ENCODE measurements around the gene USP54.
A peak's percentile ranks its signal among the peaks of the same experiment; 100 is the strongest.

The USP54 gene

DNA sequence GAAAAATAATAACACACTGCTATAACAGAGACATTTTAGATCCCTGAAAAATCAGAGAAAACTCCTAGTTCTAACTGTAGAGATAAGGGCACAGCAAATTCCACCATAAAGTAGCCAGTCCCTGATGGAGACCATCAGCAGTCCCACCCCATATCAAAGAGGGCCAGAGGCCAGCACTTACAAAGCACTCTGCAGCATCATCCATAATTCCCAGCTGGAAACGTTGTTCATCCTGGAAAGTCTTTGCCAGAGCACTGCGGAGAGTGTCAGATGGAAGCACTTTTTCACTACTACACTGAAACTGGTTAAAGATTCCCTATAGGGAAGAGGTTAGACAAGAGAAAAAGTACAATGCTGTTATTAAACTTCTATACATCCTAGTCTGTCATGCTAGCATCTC is 45.8 kb downstream of the USP54 start:
- DNase-seq (ENCODE audit: low spot score) = no peak
- in situ Hi-C loops (cut with MboI; ENCODE audit: low pct_unique_long_range_greater_than_20kb, low sequenced_read_pairs, unreplicated experiment) = loop anchor here (25.0 kb wide), 1 partner anchor 192 kb away; the partner anchor contains the start of gene SEC24C
- TF ChIP-seq, protein P1, sequence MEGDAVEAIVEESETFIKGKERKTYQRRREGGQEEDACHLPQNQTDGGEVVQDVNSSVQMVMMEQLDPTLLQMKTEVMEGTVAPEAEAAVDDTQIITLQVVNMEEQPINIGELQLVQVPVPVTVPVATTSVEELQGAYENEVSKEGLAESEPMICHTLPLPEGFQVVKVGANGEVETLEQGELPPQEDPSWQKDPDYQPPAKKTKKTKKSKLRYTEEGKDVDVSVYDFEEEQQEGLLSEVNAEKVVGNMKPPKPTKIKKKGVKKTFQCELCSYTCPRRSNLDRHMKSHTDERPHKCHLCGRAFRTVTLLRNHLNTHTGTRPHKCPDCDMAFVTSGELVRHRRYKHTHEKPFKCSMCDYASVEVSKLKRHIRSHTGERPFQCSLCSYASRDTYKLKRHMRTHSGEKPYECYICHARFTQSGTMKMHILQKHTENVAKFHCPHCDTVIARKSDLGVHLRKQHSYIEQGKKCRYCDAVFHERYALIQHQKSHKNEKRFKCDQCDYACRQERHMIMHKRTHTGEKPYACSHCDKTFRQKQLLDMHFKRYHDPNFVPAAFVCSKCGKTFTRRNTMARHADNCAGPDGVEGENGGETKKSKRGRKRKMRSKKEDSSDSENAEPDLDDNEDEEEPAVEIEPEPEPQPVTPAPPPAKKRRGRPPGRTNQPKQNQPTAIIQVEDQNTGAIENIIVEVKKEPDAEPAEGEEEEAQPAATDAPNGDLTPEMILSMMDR (IDR thresholded peaks at IDR 0.05; ENCODE audit: extremely low read depth, insufficient read depth, missing control alignments) = no peak

- in situ Hi-C loops (cut with MboI; ENCODE audit: low pct_unique_long_range_greater_than_20kb, low sequenced_read_pairs, unreplicated experiment) = loop anchor here (5.0 to 25.0 kb wide), 2 partner anchors 105 to 200 kb away; partner anchors contain the start of genes MYOZ1 and SEC24C
- TF ChIP-seq, protein P1 (IDR thresholded peaks at IDR 0.05; ENCODE audit: extremely low read depth, insufficient read depth, missing control alignments) = no peak
- DNase-seq (ENCODE audit: low spot score) = no peak
These were observed 53.4 kb downstream of the USP54 start for GRCh38 chr10:73537709-73538108.

- TF ChIP-seq, protein P1 (IDR thresholded peaks at IDR 0.05; ENCODE audit: extremely low read depth, insufficient read depth, missing control alignments) = no peak
- in situ Hi-C loops (cut with MboI; ENCODE audit: low pct_unique_long_range_greater_than_20kb, low sequenced_read_pairs, unreplicated experiment) = loop anchor here (5.0 to 25.0 kb wide), 2 partner anchors 105 to 200 kb away; partner anchors contain the start of genes MYOZ1 and SEC24C
- no peak for DNase-seq (ENCODE audit: low spot score)
These were observed 53.9 kb downstream of the USP54 start for GRCh38 chr10:73537288-73537687.

GRCh38 chr10:73534857-73535256 is 56.3 kb downstream of the USP54 start:
- TF ChIP-seq, protein P1 (IDR thresholded peaks at IDR 0.05; ENCODE audit: extremely low read depth, insufficient read depth, missing control alignments) = no peak
- in situ Hi-C loops (cut with MboI; ENCODE audit: low pct_unique_long_range_greater_than_20kb, low sequenced_read_pairs, unreplicated experiment) = loop anchor here (5.0 to 25.0 kb wide), 2 partner anchors 107 to 202 kb away; partner anchors contain the start of genes MYOZ1 and SEC24C
- no peak for DNase-seq (ENCODE audit: low spot score)

- in situ Hi-C loops (cut with MboI; ENCODE audit: low pct_unique_long_range_greater_than_20kb, low sequenced_read_pairs, unreplicated experiment) = loop anchor here (25.0 kb wide), 1 partner anchor 208 kb away; the partner anchor contains the start of gene SEC24C
- peak; percentile 79 for DNase-seq (ENCODE audit: low spot score)
- TF ChIP-seq, protein P1 (IDR thresholded peaks at IDR 0.05; ENCODE audit: extremely low read depth, insufficient read depth, missing control alignments) = peak; percentile 72
These were observed 61.9 kb downstream of the USP54 start for GRCh38 chr10:73529089-73529832.

DNA sequence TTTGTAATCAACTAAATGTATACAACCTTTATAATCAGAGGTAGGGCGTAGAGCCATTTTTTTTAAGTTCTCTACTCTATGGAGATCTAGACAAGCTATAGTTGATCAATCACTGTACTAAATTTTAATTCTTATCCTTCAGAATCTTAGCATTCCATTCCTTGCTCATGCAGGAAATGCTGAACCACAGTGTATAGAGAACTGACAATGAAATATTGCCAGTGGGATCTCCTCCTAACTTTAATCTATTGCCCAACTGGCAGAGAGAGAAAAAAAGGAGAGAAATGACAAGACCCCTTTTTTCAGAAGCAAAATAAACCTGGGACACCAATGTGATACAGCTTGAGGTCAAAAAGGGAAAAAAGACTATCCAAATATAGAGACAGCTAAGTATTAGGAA is 68.9 kb downstream of the USP54 start:
- DNase-seq (ENCODE audit: low spot score) = no peak
- in situ Hi-C loops (cut with MboI; ENCODE audit: low pct_unique_long_range_greater_than_20kb, low sequenced_read_pairs, unreplicated experiment) = no loop called here
- TF ChIP-seq, protein P1 (IDR thresholded peaks at IDR 0.05; ENCODE audit: extremely low read depth, insufficient read depth, missing control alignments) = no peak

Data from GM13977 (cell line).